ENCODE results near the gene ZNF334.

ZNF334 gene

GRCh38 chr20:46488451-46488850 lies 24.9 kb downstream of the ZNF334 start:
- Histone ChIP-seq H3K36me3 (ENCODE audit: control insufficient read depth in 4 of 4, insufficient read depth in 4 of 4, low read length in 3 of 4) (no peaks in the 10 kb centered on the region), H3K27ac (ENCODE audit: insufficient read depth in 1 of 2, low read depth in 1 of 2, low read length in 2 of 2, poor library complexity in 1 of 2, severe bottlenecking in 2 of 2) (no peak overlapping the region), H3K4me3 (ENCODE audit: control insufficient read depth in 1 of 7, extremely low read depth in 1 of 7, insufficient read depth in 4 of 7, low read depth in 2 of 7, low read length in 6 of 7) (no peak overlapping the region), H3K9me3 (ENCODE audit: control extremely low read depth in 1 of 5, control insufficient read depth in 4 of 5, insufficient read depth in 2 of 5, low read depth in 1 of 5, low read length in 4 of 5) (no peaks in the 10 kb centered on the region), H3K27me3 (replicated peaks in 2 of 5; ENCODE audit: control insufficient read depth in 4 of 5, insufficient read depth in 5 of 5, low read length in 4 of 5) (no peaks in the 10 kb centered on the region), H3K4me1 (ENCODE audit: control extremely low read depth in 1 of 4, control insufficient read depth in 4 of 4, insufficient read depth in 4 of 4, low read length in 3 of 4) (no peaks in the 10 kb centered on the region)
- DNase-seq = no peak
- no CpG with 5 or more reads among the region's 3 CpGs for WGBS (ENCODE audit: insufficient coverage)
- CTCF ChIA-PET = interaction anchor here (1.3 kb wide), 1 partner anchor 141 kb away, joined by 3 read pairs; no protein-coding TSS in a partner anchor
- POLR2A ChIA-PET = no interaction called here

GRCh38 chr20:46487628-46488027 lies 25.7 kb downstream of the ZNF334 start:
- no CpG with 5 or more reads among the region's 2 CpGs for WGBS (ENCODE audit: insufficient coverage)
- ChIA-PET CTCF (interaction anchor here (0.8 to 3.0 kb wide), 4 partner anchors 9 to 141 kb away, joined by 3 to 9 read pairs (median 3); partner anchors contain the start of gene ZNF334), POLR2A (no interaction called here)
- H3K9me3 ChIP-seq (ENCODE audit: control extremely low read depth in 1 of 5, control insufficient read depth in 4 of 5, insufficient read depth in 2 of 5, low read depth in 1 of 5, low read length in 4 of 5) = no peaks in the 10 kb centered on the region
- H3K27me3 ChIP-seq (replicated peaks in 2 of 5; ENCODE audit: control insufficient read depth in 4 of 5, insufficient read depth in 5 of 5, low read length in 4 of 5) = no peaks in the 10 kb centered on the region
- H3K36me3 ChIP-seq (ENCODE audit: control insufficient read depth in 4 of 4, insufficient read depth in 4 of 4, low read length in 3 of 4) = no peaks in the 10 kb centered on the region
- H3K4me3 ChIP-seq (ENCODE audit: control insufficient read depth in 1 of 7, extremely low read depth in 1 of 7, insufficient read depth in 4 of 7, low read depth in 2 of 7, low read length in 6 of 7) = no peak overlapping the region
- H3K4me1 ChIP-seq (ENCODE audit: control extremely low read depth in 1 of 4, control insufficient read depth in 4 of 4, insufficient read depth in 4 of 4, low read length in 3 of 4) = no peaks in the 10 kb centered on the region
- DNase-seq = no peak
- no peak overlapping the region for H3K27ac ChIP-seq (ENCODE audit: insufficient read depth in 1 of 2, low read depth in 1 of 2, low read length in 2 of 2, poor library complexity in 1 of 2, severe bottlenecking in 2 of 2)

GRCh38 chr20:46485431-46485830 lies 27.9 kb downstream of the ZNF334 start:
- Histone ChIP-seq H3K4me3 (ENCODE audit: control insufficient read depth in 1 of 7, extremely low read depth in 1 of 7, insufficient read depth in 4 of 7, low read depth in 2 of 7, low read length in 6 of 7) (no peak overlapping the region), H3K9me3 (ENCODE audit: control extremely low read depth in 1 of 5, control insufficient read depth in 4 of 5, insufficient read depth in 2 of 5, low read depth in 1 of 5, low read length in 4 of 5) (no peaks in the 10 kb centered on the region), H3K36me3 (ENCODE audit: control insufficient read depth in 4 of 4, insufficient read depth in 4 of 4, low read length in 3 of 4) (no peaks in the 10 kb centered on the region), H3K4me1 (ENCODE audit: control extremely low read depth in 1 of 4, control insufficient read depth in 4 of 4, insufficient read depth in 4 of 4, low read length in 3 of 4) (no peaks in the 10 kb centered on the region), H3K27me3 (replicated peaks in 2 of 5; ENCODE audit: control insufficient read depth in 4 of 5, insufficient read depth in 5 of 5, low read length in 4 of 5) (no peaks in the 10 kb centered on the region), H3K27ac (ENCODE audit: insufficient read depth in 1 of 2, low read depth in 1 of 2, low read length in 2 of 2, poor library complexity in 1 of 2, severe bottlenecking in 2 of 2) (no peak overlapping the region)
- WGBS (ENCODE audit: insufficient coverage) = 100% methylated on average over 2 of the region's 4 CpGs
- no peak for DNase-seq
- CTCF ChIA-PET = interaction anchor here (1.2 to 3.0 kb wide), 5 partner anchors 11 to 353 kb away, joined by 3 to 9 read pairs (median 5); no protein-coding TSS in a partner anchor
- POLR2A ChIA-PET = interaction anchor here (0.7 kb wide), 1 partner anchor 9 kb away, joined by 3 read pairs; no protein-coding TSS in a partner anchor

DNA sequence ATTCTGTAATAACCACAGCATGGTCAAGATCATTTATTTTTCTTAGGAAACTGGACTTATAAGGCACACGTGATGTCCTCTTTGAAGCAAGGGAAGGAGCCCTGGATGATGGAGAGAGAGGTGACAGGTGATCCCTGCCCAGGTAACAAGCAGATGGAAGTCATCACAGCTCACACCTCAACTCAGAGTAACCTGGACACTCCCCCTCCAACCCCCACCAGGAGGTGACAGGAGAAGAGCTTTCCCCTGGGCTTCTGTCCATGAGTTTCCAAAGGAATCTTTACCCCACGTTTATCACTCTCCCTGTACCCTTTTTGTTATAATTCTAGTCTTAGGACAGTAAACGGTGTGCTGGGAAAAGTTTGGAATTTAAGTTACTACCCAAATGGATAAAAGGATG lies 28.4 kb downstream of the ZNF334 start:
- Histone ChIP-seq H3K4me3 (ENCODE audit: control insufficient read depth in 1 of 7, extremely low read depth in 1 of 7, insufficient read depth in 4 of 7, low read depth in 2 of 7, low read length in 6 of 7) (no peak overlapping the region), H3K4me1 (ENCODE audit: control extremely low read depth in 1 of 4, control insufficient read depth in 4 of 4, insufficient read depth in 4 of 4, low read length in 3 of 4) (no peaks in the 10 kb centered on the region), H3K36me3 (ENCODE audit: control insufficient read depth in 4 of 4, insufficient read depth in 4 of 4, low read length in 3 of 4) (no peaks in the 10 kb centered on the region), H3K9me3 (ENCODE audit: control extremely low read depth in 1 of 5, control insufficient read depth in 4 of 5, insufficient read depth in 2 of 5, low read depth in 1 of 5, low read length in 4 of 5) (no peaks in the 10 kb centered on the region), H3K27ac (ENCODE audit: insufficient read depth in 1 of 2, low read depth in 1 of 2, low read length in 2 of 2, poor library complexity in 1 of 2, severe bottlenecking in 2 of 2) (no peak overlapping the region), H3K27me3 (replicated peaks in 2 of 5; ENCODE audit: control insufficient read depth in 4 of 5, insufficient read depth in 5 of 5, low read length in 4 of 5) (no peaks in the 10 kb centered on the region)
- WGBS (ENCODE audit: insufficient coverage) = 100% methylated on average over 1 of the region's 3 CpGs
- DNase-seq = no peak
- CTCF ChIA-PET = interaction anchor here (0.9 to 3.0 kb wide), 6 partner anchors 12 to 352 kb away, joined by 3 to 9 read pairs (median 5); no protein-coding TSS in a partner anchor
- POLR2A ChIA-PET = interaction anchor here (0.7 kb wide), 1 partner anchor 8 kb away, joined by 3 read pairs; no protein-coding TSS in a partner anchor

GRCh38 chr20:46483879-46484278 lies 29.5 kb downstream of the ZNF334 start:
- DNase-seq = no peak
- H3K4me1 ChIP-seq (ENCODE audit: control extremely low read depth in 1 of 4, control insufficient read depth in 4 of 4, insufficient read depth in 4 of 4, low read length in 3 of 4) = no peaks in the 10 kb centered on the region
- 83% methylated on average over 1 of the region's 2 CpGs for WGBS (ENCODE audit: insufficient coverage)
- CTCF ChIA-PET = interaction anchor here (1.8 to 2.1 kb wide), 2 partner anchors 36 to 199 kb away, joined by 5 to 6 read pairs; no protein-coding TSS in a partner anchor
- no peaks in the 10 kb centered on the region for H3K27me3 ChIP-seq (replicated peaks in 2 of 5; ENCODE audit: control insufficient read depth in 4 of 5, insufficient read depth in 5 of 5, low read length in 4 of 5)
- no peak overlapping the region for H3K4me3 ChIP-seq (ENCODE audit: control insufficient read depth in 1 of 7, extremely low read depth in 1 of 7, insufficient read depth in 4 of 7, low read depth in 2 of 7, low read length in 6 of 7)
- no peaks in the 10 kb centered on the region for H3K36me3 ChIP-seq (ENCODE audit: control insufficient read depth in 4 of 4, insufficient read depth in 4 of 4, low read length in 3 of 4)
- H3K27ac ChIP-seq (ENCODE audit: insufficient read depth in 1 of 2, low read depth in 1 of 2, low read length in 2 of 2, poor library complexity in 1 of 2, severe bottlenecking in 2 of 2) = no peak overlapping the region
- no peaks in the 10 kb centered on the region for H3K9me3 ChIP-seq (ENCODE audit: control extremely low read depth in 1 of 5, control insufficient read depth in 4 of 5, insufficient read depth in 2 of 5, low read depth in 1 of 5, low read length in 4 of 5)
- POLR2A ChIA-PET = no interaction called here

DNA sequence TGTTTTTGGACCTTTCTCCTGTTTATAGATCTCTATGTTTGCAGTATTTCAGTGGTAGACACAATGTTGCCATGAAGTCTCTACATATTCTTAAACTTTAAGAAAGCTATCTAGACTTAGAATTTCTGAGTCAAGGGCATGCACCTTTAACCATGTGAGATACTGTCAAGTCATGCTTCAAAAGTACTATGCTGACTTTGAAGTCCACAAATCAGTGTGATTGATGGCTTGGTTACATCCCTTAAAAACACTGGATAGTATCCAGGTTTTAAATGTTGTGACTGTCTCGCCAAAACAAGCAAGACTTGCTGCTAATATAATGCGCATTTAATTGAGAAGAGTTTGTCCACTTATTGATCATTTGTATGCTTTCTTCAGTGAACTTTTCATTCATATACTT lies 30.5 kb downstream of the ZNF334 start:
- H3K36me3 ChIP-seq (ENCODE audit: control insufficient read depth in 4 of 4, insufficient read depth in 4 of 4, low read length in 3 of 4) = no peaks in the 10 kb centered on the region
- no peaks in the 10 kb centered on the region for H3K9me3 ChIP-seq (ENCODE audit: control extremely low read depth in 1 of 5, control insufficient read depth in 4 of 5, insufficient read depth in 2 of 5, low read depth in 1 of 5, low read length in 4 of 5)
- no peak overlapping the region for H3K4me3 ChIP-seq (ENCODE audit: control insufficient read depth in 1 of 7, extremely low read depth in 1 of 7, insufficient read depth in 4 of 7, low read depth in 2 of 7, low read length in 6 of 7)
- H3K27ac ChIP-seq (ENCODE audit: insufficient read depth in 1 of 2, low read depth in 1 of 2, low read length in 2 of 2, poor library complexity in 1 of 2, severe bottlenecking in 2 of 2) = no peak overlapping the region
- ChIA-PET POLR2A (interaction anchor here (0.6 kb wide), 1 partner anchor 87 kb away, joined by 3 read pairs; no protein-coding TSS in a partner anchor), CTCF (no interaction called here)
- H3K4me1 ChIP-seq (ENCODE audit: control extremely low read depth in 1 of 4, control insufficient read depth in 4 of 4, insufficient read depth in 4 of 4, low read length in 3 of 4) = no peaks in the 10 kb centered on the region
- 80% methylated on average over 1 of the region's 2 CpGs for WGBS (ENCODE audit: insufficient coverage)
- DNase-seq = no peak
- H3K27me3 ChIP-seq (replicated peaks in 2 of 5; ENCODE audit: control insufficient read depth in 4 of 5, insufficient read depth in 5 of 5, low read length in 4 of 5) = no peaks in the 10 kb centered on the region

- Histone ChIP-seq H3K36me3 (ENCODE audit: control insufficient read depth in 4 of 4, insufficient read depth in 4 of 4, low read length in 3 of 4) (peaks cover 0 to under 1% (median 0%) of the 10 kb centered on the region in 4 experiments), H3K4me1 (ENCODE audit: control extremely low read depth in 1 of 4, control insufficient read depth in 4 of 4, insufficient read depth in 4 of 4, low read length in 3 of 4) (no peaks in the 10 kb centered on the region), H3K27me3 (replicated peaks in 2 of 5; ENCODE audit: control insufficient read depth in 4 of 5, insufficient read depth in 5 of 5, low read length in 4 of 5) (no peaks in the 10 kb centered on the region), H3K9me3 (ENCODE audit: control extremely low read depth in 1 of 5, control insufficient read depth in 4 of 5, insufficient read depth in 2 of 5, low read depth in 1 of 5, low read length in 4 of 5) (no peaks in the 10 kb centered on the region), H3K4me3 (ENCODE audit: control insufficient read depth in 1 of 7, extremely low read depth in 1 of 7, insufficient read depth in 4 of 7, low read depth in 2 of 7, low read length in 6 of 7) (no peak overlapping the region), H3K27ac (ENCODE audit: insufficient read depth in 1 of 2, low read depth in 1 of 2, low read length in 2 of 2, poor library complexity in 1 of 2, severe bottlenecking in 2 of 2) (no peak overlapping the region)
- ChIA-PET CTCF (no interaction called here), POLR2A (no interaction called here)
- WGBS (ENCODE audit: insufficient coverage) = no CpG with 5 or more reads among the region's 1 CpG
- DNase-seq = no peak
Measured at GRCh38 chr20:46477640-46478039, 35.7 kb downstream of the ZNF334 start.

All from common myeloid progenitor, CD34-positive (primary cell).